ENCODE measurements around the gene PTPN21.

GRCh38 chr14:88454886-88455285 is 99.9 kb downstream of the PTPN21 start:
- TF ChIP-seq POLR2A (IDR thresholded peaks at IDR 0.05) (no peak), CTCF (IDR thresholded peaks at IDR 0.05) (no peak)
